Mesenteric fat pad (tissue), 1 donor: ENCODE data around the gene SPG11. TPM values are rescaled to one million over a fixed set of nuclear protein-coding genes. Genes with fewer than 3 reads are reported as not detected.
"Not testable (repeated sequence)": the region's sequence is repeated elsewhere in the genome, so short reads cannot be mapped to it uniquely, and the experiment has no call there.

ENCODE experiments used
- DNase-seq: peaks from one replicate; pipeline ENCODE4 v3.0.0-alpha.2; 2020; ENCODE audit warnings: low spot score
- long read RNA-seq: library from polyadenylated mRNA; unstranded; transcript quantifications from one replicate; pipeline ENCODE4 v2.0.0, GENCODE V29; 2020
- total RNA-seq: library from RNA; stranded (reverse); fragmentation: NEBNext Ultra II Directional; extraction: Animal tissue kit (Norgen Biotek cat#: 25700); gene quantifications from one replicate; pipeline ENCODE4 v1.2.1, GENCODE V29; 2021
- donor health status: DM: yes; HTN: yes; CAD: no.

SPG11 gene
- 72.1 TPM for total RNA-seq
- long read RNA-seq, transcript SPG11-215 (12 exons, 2,579 nt): major isoform, 6 of 29 reads
- long read RNA-seq, partial matches to known transcripts: 10 of 29 reads
- long read RNA-seq, other reads (novel, unspliced or antisense): 13 of 29 reads

GRCh38 chr15:44663410-44664308 is at the start of gene SPG11:
SPG11 (minus strand) TSS chr15:44663662; CDS start chr15:44663647, 15 bp downstream.
- peak; percentile 98 for DNase-seq

- no peak for DNase-seq
These were observed 49.0 kb upstream of the SPG11 start for GRCh38 chr15:44712346-44713005.

- no peak for DNase-seq
These were observed 48.4 kb upstream of the SPG11 start for GRCh38 chr15:44711743-44712345.

GRCh38 chr15:44711096-44711742 is 47.8 kb upstream of the SPG11 start, which contains the start of the genes B2M and PATL2:
B2M (plus strand) TSS chr15:44711517; CDS start chr15:44711547, 30 bp downstream.
PATL2 (minus strand) TSS chr15:44711323; CDS start chr15:44676490, 34,833 bp downstream.
- DNase-seq: peak; percentile 99

GRCh38 chr15:44710236-44711095 is 47.0 kb upstream of the SPG11 start:
- DNase-seq: no peak

- DNase-seq: no peak
These were observed 43.6 kb upstream of the SPG11 start for GRCh38 chr15:44706946-44707636.

GRCh38 chr15:44706401-44706800 is 42.9 kb upstream of the SPG11 start:
- no peak for DNase-seq

- no peak for DNase-seq
These were observed 42.5 kb upstream of the SPG11 start for GRCh38 chr15:44705986-44706385.

- DNase-seq: not testable (repeated sequence)
These were observed 37.2 kb upstream of the SPG11 start for GRCh38 chr15:44700676-44701075.

GRCh38 chr15:44698641-44699040 is 35.2 kb upstream of the SPG11 start:
- DNase-seq: no peak

GRCh38 chr15:44697014-44697413 is 33.6 kb upstream of the SPG11 start:
- no peak for DNase-seq

- DNase-seq: no peak
These were observed 31.8 kb upstream of the SPG11 start for GRCh38 chr15:44695294-44695693.

- DNase-seq: no peak
These were observed 31.0 kb upstream of the SPG11 start for GRCh38 chr15:44694416-44694815.

GRCh38 chr15:44692659-44693058 is 29.2 kb upstream of the SPG11 start:
- DNase-seq: no peak

GRCh38 chr15:44690245-44690644 is 26.8 kb upstream of the SPG11 start:
- not testable (repeated sequence) for DNase-seq

- DNase-seq: not testable (repeated sequence)
These were observed 25.9 kb upstream of the SPG11 start for GRCh38 chr15:44689318-44689717.

GRCh38 chr15:44682809-44683682 is 19.6 kb upstream of the SPG11 start:
- not testable (repeated sequence) for DNase-seq

GRCh38 chr15:44682211-44682610 is 18.7 kb upstream of the SPG11 start:
- DNase-seq: no peak
